GM12864 (cell line): ENCODE data around the gene PPP2R5C.
"Not testable (repeated sequence)": the region's sequence is repeated elsewhere in the genome, so short reads cannot be mapped to it uniquely, and the experiment has no call there.

Experiments
- DNase-seq: peaks from one replicate; pipeline ENCODE4 v3.0.0-alpha.2; 2011; ENCODE audit warnings: low read depth
- H3K4me3 ChIP-seq: 2 replicates; pipeline ENCODE4 v1.5.1; 2011; ENCODE audit warnings: mild to moderate bottlenecking, low read depth, low read length, control low read depth
- CTCF ChIP-seq: IDR thresholded peaks from 2 replicates; pipeline ENCODE4 v1.5.1; 2011; ENCODE audit warnings: low read depth, mild to moderate bottlenecking, moderate library complexity, low read length, control low read depth, inconsistent platforms; ENCODE audit errors: missing control alignments

Gene PPP2R5C

GRCh38 chr14:101761032-101761880, at the start of gene PPP2R5C:
PPP2R5C (plus strand) TSS chr14:101761709; CDS start chr14:101761894, 185 bp downstream.
- TF ChIP-seq CTCF: no peak
- peak within 1 kb of the TSS; percentile 73 for H3K4me3 ChIP-seq
- peak; percentile 46 for DNase-seq

- not testable (repeated sequence) for DNase-seq, H3K4me3 ChIP-seq
Observed at GRCh38 chr14:101711857-101712233, 49.7 kb upstream of the PPP2R5C start.

GRCh38 chr14:101712341-101712740, 49.2 kb upstream of the PPP2R5C start:
- DNase-seq, H3K4me3 ChIP-seq: not testable (repeated sequence)

- DNase-seq, H3K4me3 ChIP-seq: not testable (repeated sequence)
Observed at GRCh38 chr14:101713091-101713490, 48.4 kb upstream of the PPP2R5C start.

GRCh38 chr14:101713621-101714349, 47.7 kb upstream of the PPP2R5C start:
- TF ChIP-seq CTCF: no peak
- no peak overlapping the region for H3K4me3 ChIP-seq
- DNase-seq: no peak

- no peak for TF ChIP-seq CTCF
- no peak for DNase-seq
- H3K4me3 ChIP-seq: no peak overlapping the region
Observed at GRCh38 chr14:101714394-101714793, 47.1 kb upstream of the PPP2R5C start.

- H3K4me3 ChIP-seq: no peak overlapping the region
- TF ChIP-seq CTCF: no peak
- no peak for DNase-seq
Observed at GRCh38 chr14:101715210-101716076, 46.1 kb upstream of the PPP2R5C start.
